HT1080 (cell line): ENCODE data around the gene TEKT3. TPM values are rescaled to one million over a fixed set of nuclear protein-coding genes. Genes with fewer than 3 reads are reported as not detected.

Source experiments
- DNase-seq: peaks from one replicate; pipeline ENCODE4 v3.0.0-alpha.2; 2015; ENCODE audit warnings: low read depth
- total RNA-seq: library from RNA; depleted of rRNA; stranded (reverse); fragments of >200 nt; shearing (Covaris generic); gene quantifications from 2 replicates; pipeline ENCODE4 v1.2.3, GENCODE V29; 2014

The TEKT3 gene
- total RNA-seq, 1 experiment from 2014 or later: not detected

DNA sequence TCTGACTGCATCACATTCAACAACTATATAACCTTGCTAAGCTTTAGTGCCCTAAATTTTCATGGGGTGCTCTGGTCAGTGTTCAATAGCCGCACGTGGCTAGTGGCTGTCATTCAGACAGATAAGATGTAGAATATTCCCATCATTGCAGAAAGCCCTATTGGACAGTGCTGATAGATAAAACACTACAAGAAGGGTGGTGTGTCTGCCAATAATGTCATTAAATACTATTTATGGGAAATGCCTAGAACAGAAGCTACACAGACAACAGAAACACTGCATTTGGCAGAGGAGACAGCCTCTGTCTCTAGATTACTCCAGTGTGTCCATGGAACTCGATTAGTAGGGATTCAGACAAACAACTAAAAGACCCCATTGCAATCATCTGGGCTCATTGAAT is 47.8 kb downstream of the TEKT3 start:
- no peak for DNase-seq

DNA sequence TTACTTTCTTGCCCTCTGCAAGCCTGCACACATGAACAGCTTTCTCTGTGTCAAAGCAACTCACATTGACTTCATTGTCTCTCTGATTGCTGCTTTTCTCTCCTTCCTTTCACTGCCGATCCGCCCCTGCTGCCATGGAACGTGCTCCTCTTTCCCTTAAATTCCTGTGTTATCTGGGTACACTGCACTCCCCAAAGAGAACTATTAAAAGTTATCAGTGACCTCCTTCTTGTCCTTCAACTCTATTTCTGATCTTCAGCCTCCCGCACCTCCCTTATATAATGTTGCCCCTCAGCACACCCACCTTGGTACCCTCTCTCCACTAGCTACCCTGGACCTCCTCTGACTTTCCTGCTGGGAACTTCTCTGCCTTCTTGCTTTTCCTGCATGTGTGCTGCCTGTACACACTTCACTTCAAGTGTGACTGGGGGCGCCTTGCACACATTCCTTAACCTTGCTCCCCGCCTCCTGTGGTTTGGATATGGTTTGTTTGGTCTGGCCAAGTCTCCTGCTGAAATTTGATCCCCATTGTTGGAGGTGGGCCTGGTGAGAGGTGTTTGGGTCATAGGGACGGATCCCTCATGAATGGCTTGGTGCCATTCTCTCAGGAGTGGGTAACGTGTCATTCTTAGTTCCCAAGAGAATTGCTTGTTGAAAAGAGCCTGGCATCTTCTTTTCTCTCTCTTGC is 49.6 kb downstream of the TEKT3 start:
- peak; percentile 52 for DNase-seq

- no peak for DNase-seq
Measured at GRCh38 chr17:15290605-15291004, 50.8 kb downstream of the TEKT3 start.

- DNase-seq: peak; percentile 68
Measured at GRCh38 chr17:15289285-15290183, 51.9 kb downstream of the TEKT3 start.

DNA sequence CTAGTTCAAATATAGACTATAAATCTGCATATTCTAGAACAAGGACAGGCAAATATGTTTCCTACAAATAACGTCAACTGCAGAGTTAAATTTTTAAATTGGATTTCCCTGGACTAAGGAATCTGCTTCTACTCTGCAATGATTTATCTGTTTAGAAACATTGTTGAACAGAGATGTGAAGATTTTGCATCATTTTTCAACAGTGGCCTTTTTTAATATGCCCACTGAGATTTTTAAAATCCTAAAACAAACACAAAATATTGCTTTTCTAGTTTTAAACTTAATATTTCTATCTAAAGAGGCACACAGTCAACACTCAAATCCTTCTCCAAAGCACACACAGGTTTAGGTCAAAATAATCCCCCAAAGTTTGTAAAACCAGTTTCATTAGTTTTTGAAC is 52.5 kb downstream of the TEKT3 start:
- no peak for DNase-seq

- DNase-seq: no peak
Measured at GRCh38 chr17:15287538-15288267, 53.7 kb downstream of the TEKT3 start.

- DNase-seq: no peak
Measured at GRCh38 chr17:15285466-15285865, 55.9 kb downstream of the TEKT3 start.

GRCh38 chr17:15284537-15284936 is 56.9 kb downstream of the TEKT3 start:
- DNase-seq: no peak

- DNase-seq: no peak
Measured at GRCh38 chr17:15284107-15284506, 57.3 kb downstream of the TEKT3 start.

GRCh38 chr17:15281909-15282308 is 59.5 kb downstream of the TEKT3 start:
- DNase-seq: no peak

GRCh38 chr17:15278924-15279477 is 62.4 kb downstream of the TEKT3 start:
- DNase-seq: peak; percentile 96

DNA sequence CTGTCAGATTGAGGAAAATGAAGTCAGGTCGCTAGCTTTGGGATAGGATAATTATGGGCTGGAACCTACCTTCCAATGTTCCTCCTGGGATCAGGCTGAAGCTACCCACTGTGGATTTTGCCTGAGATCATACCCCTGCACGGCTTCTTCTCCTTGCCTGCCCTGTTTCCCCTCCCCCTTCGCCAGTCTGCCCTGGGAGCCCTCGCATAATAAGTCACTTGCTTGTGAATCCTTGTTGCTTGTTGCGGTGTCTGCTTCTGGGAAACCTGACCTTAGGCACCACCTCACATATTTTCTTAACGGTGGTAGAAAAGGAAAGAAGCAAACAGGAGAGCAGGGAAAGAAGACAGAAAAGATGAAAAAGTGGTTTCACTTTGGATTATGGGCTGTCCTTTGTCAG is 63.0 kb downstream of the TEKT3 start:
- DNase-seq: no peak

DNA sequence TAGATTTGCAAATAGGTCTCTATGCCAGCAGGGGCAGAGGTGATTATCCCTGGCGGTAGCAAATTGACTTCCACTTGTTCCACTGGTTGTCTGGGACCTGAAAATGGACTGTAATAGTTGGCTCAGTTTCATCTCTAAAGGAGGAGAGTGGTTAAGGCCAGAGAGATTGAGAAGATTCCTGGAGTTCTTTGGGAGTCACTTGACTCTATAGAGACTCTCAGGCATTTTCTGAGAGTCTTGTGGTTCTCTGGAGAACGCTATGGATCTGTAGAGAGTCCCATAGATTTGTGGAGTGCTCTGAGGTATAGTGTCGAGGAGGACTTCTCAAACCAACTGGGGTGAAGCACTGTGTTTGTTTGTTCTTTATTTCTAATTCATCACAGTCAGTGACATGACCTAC is 67.4 kb downstream of the TEKT3 start:
- DNase-seq: no peak

- peak; percentile 71 for DNase-seq
Measured at GRCh38 chr17:15273141-15273793, 68.1 kb downstream of the TEKT3 start.

DNA sequence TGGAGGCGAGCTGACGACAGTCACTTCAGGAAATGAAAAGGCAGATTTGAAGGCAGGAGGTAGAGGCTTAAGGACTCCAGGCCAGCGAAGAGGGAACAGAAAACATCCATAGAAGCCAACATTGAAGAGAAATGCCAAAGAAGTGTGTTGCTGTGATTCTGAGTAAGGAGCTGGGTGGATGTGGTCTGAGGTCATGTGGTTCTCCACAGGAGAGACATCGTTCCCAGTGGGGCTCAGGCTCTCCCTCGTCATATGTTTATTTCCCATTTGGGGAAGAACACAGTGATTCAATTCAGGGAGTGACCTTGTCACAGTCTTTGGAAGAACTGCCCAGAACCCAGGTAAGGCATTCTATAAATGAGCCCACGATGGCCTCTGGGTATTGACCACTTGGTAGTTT is 69.7 kb downstream of the TEKT3 start:
- no peak for DNase-seq

- DNase-seq: no peak
Measured at GRCh38 chr17:15270628-15271381, 70.6 kb downstream of the TEKT3 start.

GRCh38 chr17:15269780-15270089 is 71.7 kb downstream of the TEKT3 start:
- DNase-seq: no peak

DNA sequence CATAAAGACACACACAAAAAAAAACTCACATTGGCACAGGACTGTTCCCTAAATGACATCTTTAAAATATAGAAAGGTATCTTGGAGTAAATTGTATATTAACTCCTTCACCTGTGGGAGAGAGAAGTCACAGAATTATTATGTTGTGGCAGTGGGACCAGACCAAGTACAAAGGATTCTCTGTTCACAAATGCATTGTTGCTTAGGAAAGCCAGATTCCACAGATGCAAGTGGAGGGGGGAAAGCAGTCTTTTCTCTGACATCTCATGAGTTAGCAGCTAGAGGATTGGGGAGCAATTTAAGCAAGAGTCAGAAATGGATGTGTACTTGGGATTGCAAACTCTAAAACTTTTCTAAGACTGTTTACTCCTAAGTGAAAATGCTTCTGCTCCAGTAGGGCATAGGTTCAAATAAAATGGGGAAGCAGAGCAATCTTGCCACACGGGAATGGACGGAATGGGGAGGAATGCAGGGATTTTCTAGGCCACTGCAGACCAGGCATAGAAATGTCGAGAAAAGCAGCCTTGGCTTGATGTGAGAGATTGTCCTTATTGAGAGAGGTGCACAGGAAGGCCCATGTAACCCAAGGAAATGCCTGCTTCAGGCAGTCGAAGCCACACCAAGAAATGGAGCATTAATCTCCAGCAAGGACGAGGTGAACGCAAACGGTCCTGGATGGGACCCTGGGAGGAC is 72.2 kb downstream of the TEKT3 start:
- DNase-seq: no peak

DNA sequence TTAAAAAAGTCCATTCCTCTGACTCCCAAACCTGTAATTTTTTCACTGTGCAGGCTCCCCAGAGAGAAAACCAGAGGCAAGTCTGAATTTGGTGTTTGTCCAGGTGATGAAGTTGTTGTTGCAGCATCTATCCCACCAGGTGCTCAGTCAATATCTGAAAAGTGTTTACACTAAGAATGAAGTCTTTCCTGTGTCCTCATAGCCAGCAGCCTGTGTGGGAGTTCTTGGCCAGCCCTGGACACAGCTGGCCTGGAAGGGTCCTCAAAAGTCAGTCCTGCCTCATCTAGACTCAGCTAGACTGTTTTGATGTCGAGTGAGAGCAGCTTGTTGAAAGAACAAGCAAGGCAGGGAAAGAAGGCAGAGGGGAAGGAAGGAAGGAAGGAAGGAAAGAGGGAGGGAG is 72.9 kb downstream of the TEKT3 start:
- no peak for DNase-seq

DNA sequence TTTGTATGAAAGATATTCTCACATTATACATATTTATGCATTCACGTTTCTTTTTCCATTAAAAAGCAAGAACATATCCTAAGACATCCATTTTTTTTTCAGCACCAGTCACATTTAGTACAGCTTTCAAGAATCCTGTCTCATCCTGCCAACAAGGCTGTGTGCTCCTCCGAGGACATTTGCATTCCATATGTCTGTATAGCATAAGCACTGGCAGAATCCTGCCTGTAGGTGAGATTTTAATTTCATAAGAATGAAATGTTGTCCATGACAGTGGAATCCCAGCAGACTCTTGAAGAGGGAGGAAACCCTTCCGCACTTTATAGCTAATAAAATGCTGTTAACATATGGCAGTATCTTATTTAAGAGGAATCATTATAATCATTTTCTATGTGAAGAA is 73.4 kb downstream of the TEKT3 start:
- no peak for DNase-seq
